OCI-LY7 (cell line): Measurements from ENCODE around the gene THBS4.

ENCODE experiments used
- EZH2phosphoT487 ChIP-seq: fragments of 200-600 bp; sonication (generic); IDR thresholded peaks from 2 replicates; pipeline ENCODE4 v1.6.1; 2018; ENCODE audit warnings: low read depth, borderline replicate concordance, mild to moderate bottlenecking, mixed run types, antibody characterized with exemption, low read length, moderate library complexity, mixed read lengths
- TF ChIP-seq, protein P1 (sequence below): fragments of 200-600 bp; sonication (generic); conservative IDR thresholded peaks from 2 replicates; pipeline ENCODE4 v1.5.1; 2014; ENCODE audit warnings: mild to moderate bottlenecking, antibody characterized with exemption, low read length, moderate library complexity, mixed read lengths

DNA sequence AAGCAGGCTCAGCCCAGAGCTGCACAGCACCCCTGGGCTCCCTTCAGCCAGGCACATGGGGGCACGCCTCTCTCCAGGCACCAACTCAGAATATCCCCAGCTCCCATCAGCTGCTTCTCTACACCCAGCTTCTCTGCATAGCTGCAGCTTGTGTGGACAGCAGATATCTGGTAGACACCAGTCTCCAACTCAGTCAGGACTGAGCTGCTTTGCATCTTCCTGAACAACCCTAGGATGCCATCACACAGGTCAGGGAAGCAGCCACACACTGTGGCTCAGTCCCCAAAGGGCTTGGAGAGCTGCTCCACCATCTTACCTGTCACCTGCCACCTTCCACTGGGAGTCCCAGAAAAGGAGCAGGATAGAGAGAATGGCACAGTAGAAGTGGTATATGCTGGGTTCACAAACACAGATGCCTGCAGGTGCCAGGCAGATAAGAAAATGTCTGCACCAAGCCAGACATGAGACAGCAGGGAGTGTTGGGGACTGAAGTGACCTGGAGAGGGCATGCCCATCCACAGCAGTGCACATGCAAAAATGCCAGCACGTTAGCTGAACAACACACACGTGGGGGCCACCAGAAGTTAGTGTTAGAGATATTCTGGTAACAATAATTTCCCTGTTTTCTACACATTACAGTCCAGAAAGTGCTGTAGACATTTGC, 42.0 kb downstream of the THBS4 start:
- TF ChIP-seq, protein P1, sequence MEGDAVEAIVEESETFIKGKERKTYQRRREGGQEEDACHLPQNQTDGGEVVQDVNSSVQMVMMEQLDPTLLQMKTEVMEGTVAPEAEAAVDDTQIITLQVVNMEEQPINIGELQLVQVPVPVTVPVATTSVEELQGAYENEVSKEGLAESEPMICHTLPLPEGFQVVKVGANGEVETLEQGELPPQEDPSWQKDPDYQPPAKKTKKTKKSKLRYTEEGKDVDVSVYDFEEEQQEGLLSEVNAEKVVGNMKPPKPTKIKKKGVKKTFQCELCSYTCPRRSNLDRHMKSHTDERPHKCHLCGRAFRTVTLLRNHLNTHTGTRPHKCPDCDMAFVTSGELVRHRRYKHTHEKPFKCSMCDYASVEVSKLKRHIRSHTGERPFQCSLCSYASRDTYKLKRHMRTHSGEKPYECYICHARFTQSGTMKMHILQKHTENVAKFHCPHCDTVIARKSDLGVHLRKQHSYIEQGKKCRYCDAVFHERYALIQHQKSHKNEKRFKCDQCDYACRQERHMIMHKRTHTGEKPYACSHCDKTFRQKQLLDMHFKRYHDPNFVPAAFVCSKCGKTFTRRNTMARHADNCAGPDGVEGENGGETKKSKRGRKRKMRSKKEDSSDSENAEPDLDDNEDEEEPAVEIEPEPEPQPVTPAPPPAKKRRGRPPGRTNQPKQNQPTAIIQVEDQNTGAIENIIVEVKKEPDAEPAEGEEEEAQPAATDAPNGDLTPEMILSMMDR = no peak
- TF ChIP-seq EZH2phosphoT487 = no peak
